Smooth muscle cell (in vitro differentiated cells): ENCODE measurements around the gene ADCY5. TPM values are rescaled to one million over a fixed set of nuclear protein-coding genes. Genes with fewer than 3 reads are reported as not detected.

Source experiments
- DNase-seq: peaks from one replicate; lab custom pipeline; 2025; ENCODE audit not compliant: unreplicated experiment; lab: John Stamatoyannopoulos, UW
- H2AFZ ChIP-seq: fragments of 200-600 bp; sonication (generic); 2 replicates; pipeline ENCODE4 v1.6.0; 2016; ENCODE audit warnings: antibody characterized with exemption, low read depth, mild to moderate bottlenecking
- H3F3A ChIP-seq: fragments of 200-600 bp; sonication (generic); 2 replicates; pipeline ENCODE4 v1.6.0; 2017; ENCODE audit warnings: antibody characterized with exemption, low read depth
- H3K27ac ChIP-seq: fragments of 200-600 bp; sonication (generic); 2 replicates; pipeline ENCODE4 v1.5.1; 2016; ENCODE audit warnings: low read depth, mild to moderate bottlenecking
- H3K27me3 ChIP-seq: fragments of 200-600 bp; sonication (generic); 2 replicates; pipeline ENCODE4 v1.6.1; 2016; ENCODE audit warnings: low read depth, mild to moderate bottlenecking
- H3K36me3 ChIP-seq: fragments of 200-600 bp; sonication (generic); 2 replicates; pipeline ENCODE4 v1.5.1; 2016; ENCODE audit warnings: low read depth
- H3K4me1 ChIP-seq: fragments of 200-600 bp; sonication (generic); 2 replicates; pipeline ENCODE4 v1.5.1; 2016; ENCODE audit warnings: low read depth
- H3K4me2 ChIP-seq: fragments of 200-600 bp; sonication (generic); 2 replicates; pipeline ENCODE4 v1.6.0; 2016; ENCODE audit warnings: mild to moderate bottlenecking
- H3K4me3 ChIP-seq: fragments of 200-600 bp; sonication (generic); 2 replicates; pipeline ENCODE4 v1.5.1; 2016; ENCODE audit warnings: mild to moderate bottlenecking
- H3K79me2 ChIP-seq: fragments of 200-600 bp; sonication (generic); 2 replicates; pipeline ENCODE4 v1.6.0; 2016; ENCODE audit warnings: low read depth, mild to moderate bottlenecking
- H3K9ac ChIP-seq: fragments of 200-600 bp; sonication (generic); 2 replicates; pipeline ENCODE4 v1.6.0; 2016; ENCODE audit warnings: low read depth
- H3K9me3 ChIP-seq: fragments of 200-600 bp; sonication (generic); replicated peaks from 2 replicates; pipeline ENCODE4 v1.5.1; 2016; ENCODE audit warnings: low read depth
- H4K20me1 ChIP-seq: fragments of 200-600 bp; sonication (generic); 2 replicates; pipeline ENCODE4 v1.6.0; 2016; ENCODE audit warnings: low read depth
- WGBS: methylation state at CpG from one replicate; pipeline ENCODE4 v1.1.7; 2016; ENCODE audit warnings: low lambda C conversion rate; 5-methylcytosine and 5-hydroxymethylcytosine counted together
- polyA plus RNA-seq: library from polyadenylated mRNA; unstranded; fragments of >200 nt; fragmentation: Nextera tagmentation; extraction: Ambion mirVana; gene quantifications from 2 replicates; pipeline ENCODE4 v1.2.1, GENCODE V29; 2016
- total RNA-seq: library from RNA; depleted of rRNA; stranded (reverse); fragments of >200 nt; gene quantifications from 2 replicates; pipeline ENCODE4 v1.2.3, GENCODE V29; 2014
- TF ChIP-seq, protein P1 (sequence below): fragments of 200-600 bp; sonication (generic); IDR thresholded peaks from 2 replicates; pipeline ENCODE4 v1.5.1; 2017; ENCODE audit warnings: borderline replicate concordance, mild to moderate bottlenecking, antibody characterized with exemption; ENCODE audit not compliant: insufficient read depth, poor library complexity, severe bottlenecking

ADCY5 gene
- total and polyA plus RNA-seq, 2 experiments from 2014 or later, result 0.50 to 0.58 TPM

DNA sequence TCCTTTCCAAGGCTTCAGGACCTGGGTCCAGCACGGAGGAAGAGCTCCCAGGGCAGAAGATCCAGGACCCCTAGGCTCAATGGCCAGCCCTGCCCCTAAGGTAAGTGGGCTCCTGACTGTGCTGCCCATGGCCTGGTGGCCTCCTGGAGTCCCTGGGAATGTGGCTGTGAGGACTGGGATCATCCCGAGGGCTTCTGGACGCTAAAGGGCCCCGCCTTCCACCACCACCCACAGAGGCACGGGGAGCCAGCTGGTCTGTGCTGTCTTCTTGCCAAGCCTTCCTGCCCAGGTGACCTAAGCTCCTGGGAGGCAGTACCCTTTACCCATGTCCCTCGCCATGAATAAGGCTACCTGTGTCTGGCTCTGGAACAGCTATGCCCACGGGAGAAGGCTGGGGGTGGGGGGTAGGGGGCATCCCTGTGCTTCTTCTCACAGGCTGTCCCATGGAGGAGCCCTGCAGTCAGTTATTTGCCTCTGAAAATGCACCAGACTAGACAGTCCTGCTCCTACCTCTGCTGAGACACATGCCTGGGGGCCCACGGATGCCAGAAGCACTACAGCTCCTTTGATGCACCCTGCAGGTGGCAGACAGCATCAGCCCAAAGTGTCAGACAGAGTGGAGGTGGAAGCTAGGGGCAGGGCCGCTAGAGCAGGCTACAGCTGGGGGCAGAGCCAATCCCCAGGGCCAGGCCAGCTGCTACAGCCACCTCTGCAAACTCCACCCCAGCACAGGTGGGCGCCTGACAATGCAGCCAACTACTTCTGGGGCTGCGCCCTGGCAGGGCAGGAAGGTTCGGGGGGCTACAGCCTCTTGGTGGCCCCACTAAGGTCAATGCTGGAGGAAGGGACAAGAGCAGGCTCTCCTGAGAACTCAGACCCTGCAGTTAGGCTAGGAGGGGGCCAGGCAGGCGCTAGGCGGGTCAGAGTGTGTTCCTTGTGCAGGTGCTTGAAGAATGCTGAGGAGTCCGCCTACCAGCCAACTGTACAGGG is 156.3 kb downstream of the ADCY5 start:
- 80% methylated on average over 15 of the region's 15 CpGs for WGBS
- H3K4me2 ChIP-seq, result no peak overlapping the region
- H4K20me1 ChIP-seq, result no peaks in the 10 kb centered on the region
- H3F3A ChIP-seq, result no peaks in the 10 kb centered on the region
- no peak overlapping the region for H2AFZ ChIP-seq
- no peaks in the 10 kb centered on the region for H3K4me1 ChIP-seq
- H3K27me3 ChIP-seq, result no peaks in the 10 kb centered on the region
- TF ChIP-seq, protein P1, sequence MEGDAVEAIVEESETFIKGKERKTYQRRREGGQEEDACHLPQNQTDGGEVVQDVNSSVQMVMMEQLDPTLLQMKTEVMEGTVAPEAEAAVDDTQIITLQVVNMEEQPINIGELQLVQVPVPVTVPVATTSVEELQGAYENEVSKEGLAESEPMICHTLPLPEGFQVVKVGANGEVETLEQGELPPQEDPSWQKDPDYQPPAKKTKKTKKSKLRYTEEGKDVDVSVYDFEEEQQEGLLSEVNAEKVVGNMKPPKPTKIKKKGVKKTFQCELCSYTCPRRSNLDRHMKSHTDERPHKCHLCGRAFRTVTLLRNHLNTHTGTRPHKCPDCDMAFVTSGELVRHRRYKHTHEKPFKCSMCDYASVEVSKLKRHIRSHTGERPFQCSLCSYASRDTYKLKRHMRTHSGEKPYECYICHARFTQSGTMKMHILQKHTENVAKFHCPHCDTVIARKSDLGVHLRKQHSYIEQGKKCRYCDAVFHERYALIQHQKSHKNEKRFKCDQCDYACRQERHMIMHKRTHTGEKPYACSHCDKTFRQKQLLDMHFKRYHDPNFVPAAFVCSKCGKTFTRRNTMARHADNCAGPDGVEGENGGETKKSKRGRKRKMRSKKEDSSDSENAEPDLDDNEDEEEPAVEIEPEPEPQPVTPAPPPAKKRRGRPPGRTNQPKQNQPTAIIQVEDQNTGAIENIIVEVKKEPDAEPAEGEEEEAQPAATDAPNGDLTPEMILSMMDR, result no peak
- H3K36me3 ChIP-seq, result no peaks in the 10 kb centered on the region
- no peak overlapping the region for H3K4me3 ChIP-seq
- H3K9ac ChIP-seq, result no peak overlapping the region
- H3K9me3 ChIP-seq, result no peaks in the 10 kb centered on the region
- no peak for DNase-seq
- no peaks in the 10 kb centered on the region for H3K79me2 ChIP-seq
- no peak overlapping the region for H3K27ac ChIP-seq

DNA sequence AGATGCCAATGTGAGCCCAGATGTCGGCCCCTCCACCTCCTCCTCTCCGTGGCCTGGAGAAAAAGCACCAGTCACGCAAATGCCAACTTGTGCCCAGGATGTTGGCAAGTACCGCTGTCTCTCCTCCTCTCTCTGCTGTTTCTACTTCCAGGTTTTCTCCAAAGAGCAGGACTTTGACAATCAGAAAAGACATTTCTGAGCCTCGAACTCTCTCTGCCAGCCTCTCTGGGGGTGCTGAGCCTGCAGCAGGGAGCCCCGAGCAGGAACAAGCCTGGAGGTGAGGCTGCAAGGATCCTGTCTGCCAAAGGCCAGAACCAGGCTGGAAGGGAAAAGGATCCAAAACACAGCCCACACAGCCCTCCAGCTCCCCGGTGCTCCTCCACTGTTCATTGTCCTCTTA is 157.5 kb downstream of the ADCY5 start:
- Histone ChIP-seq H2AFZ (no peak overlapping the region), H3K4me1 (no peaks in the 10 kb centered on the region), H3K36me3 (no peaks in the 10 kb centered on the region), H3K9ac (no peak overlapping the region), H3F3A (no peaks in the 10 kb centered on the region), H3K9me3 (no peaks in the 10 kb centered on the region), H3K79me2 (no peaks in the 10 kb centered on the region), H3K27me3 (no peaks in the 10 kb centered on the region), H3K4me2 (no peak overlapping the region), H4K20me1 (no peaks in the 10 kb centered on the region), H3K27ac (no peak overlapping the region), H3K4me3 (no peak overlapping the region)
- WGBS, result 81% methylated on average over 7 of the region's 7 CpGs
- TF ChIP-seq, protein P1, result no peak
- DNase-seq, result no peak

DNA sequence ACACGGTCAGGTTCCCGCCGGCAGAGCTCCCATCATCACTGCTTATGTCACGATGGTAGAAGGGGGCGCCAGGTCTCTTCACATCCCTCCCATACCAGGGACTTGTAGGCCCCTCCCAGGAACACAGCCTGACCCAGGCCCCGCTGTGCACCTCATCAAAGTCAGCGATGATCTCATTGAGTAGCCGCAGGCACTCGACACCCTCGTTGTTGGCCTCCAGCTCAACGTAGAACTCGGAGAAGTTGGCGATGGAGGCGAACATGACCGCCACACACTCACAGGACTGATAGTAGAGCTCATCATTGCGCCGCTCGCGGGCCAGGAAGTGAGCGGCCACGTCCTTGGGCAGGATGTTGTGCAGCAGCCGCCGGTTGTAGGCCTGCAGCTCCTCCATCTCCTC is 157.9 kb downstream of the ADCY5 start:
- no peaks in the 10 kb centered on the region for H3K4me1 ChIP-seq
- no peak for DNase-seq
- H3K9ac ChIP-seq, result no peak overlapping the region
- no peaks in the 10 kb centered on the region for H4K20me1 ChIP-seq
- H3K27ac ChIP-seq, result no peak overlapping the region
- H3K4me2 ChIP-seq, result no peak overlapping the region
- no peaks in the 10 kb centered on the region for H3F3A ChIP-seq
- H3K4me3 ChIP-seq, result no peak overlapping the region
- H3K9me3 ChIP-seq, result no peaks in the 10 kb centered on the region
- no peaks in the 10 kb centered on the region for H3K27me3 ChIP-seq
- H3K36me3 ChIP-seq, result no peaks in the 10 kb centered on the region
- no peaks in the 10 kb centered on the region for H3K79me2 ChIP-seq
- TF ChIP-seq, protein P1, result no peak
- 92% methylated on average over 23 of the region's 23 CpGs for WGBS
- H2AFZ ChIP-seq, result no peak overlapping the region
